ENCODE measurements around the gene FDXR.

DNA sequence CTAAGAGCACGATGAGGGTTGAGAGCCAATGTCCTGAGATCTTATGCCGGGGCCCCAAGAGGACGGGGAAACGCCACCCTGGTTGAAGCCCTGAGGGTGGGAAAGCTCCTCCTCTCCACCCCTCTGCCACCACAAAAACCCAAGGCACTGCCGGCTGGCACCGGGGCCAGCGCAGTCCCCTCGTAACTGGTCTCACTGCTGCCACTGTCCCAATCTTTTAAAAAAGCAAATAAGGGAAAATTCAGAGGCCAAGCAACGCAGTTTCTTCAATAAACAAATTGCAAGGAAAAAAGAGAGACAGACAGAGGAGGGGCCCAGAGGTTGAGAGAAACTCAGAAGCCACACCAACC is 19.8 kb downstream of the FDXR start:
- TF ChIP-seq, protein P1, sequence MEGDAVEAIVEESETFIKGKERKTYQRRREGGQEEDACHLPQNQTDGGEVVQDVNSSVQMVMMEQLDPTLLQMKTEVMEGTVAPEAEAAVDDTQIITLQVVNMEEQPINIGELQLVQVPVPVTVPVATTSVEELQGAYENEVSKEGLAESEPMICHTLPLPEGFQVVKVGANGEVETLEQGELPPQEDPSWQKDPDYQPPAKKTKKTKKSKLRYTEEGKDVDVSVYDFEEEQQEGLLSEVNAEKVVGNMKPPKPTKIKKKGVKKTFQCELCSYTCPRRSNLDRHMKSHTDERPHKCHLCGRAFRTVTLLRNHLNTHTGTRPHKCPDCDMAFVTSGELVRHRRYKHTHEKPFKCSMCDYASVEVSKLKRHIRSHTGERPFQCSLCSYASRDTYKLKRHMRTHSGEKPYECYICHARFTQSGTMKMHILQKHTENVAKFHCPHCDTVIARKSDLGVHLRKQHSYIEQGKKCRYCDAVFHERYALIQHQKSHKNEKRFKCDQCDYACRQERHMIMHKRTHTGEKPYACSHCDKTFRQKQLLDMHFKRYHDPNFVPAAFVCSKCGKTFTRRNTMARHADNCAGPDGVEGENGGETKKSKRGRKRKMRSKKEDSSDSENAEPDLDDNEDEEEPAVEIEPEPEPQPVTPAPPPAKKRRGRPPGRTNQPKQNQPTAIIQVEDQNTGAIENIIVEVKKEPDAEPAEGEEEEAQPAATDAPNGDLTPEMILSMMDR (IDR thresholded peaks at IDR 0.05): no peak
- TF ChIP-seq EZH2 (IDR thresholded peaks at IDR 0.05) (peak; percentile 13), EZH2phosphoT487 (IDR thresholded peaks at IDR 0.05) (peak; percentile 12)

All from neural progenitor cell (in vitro differentiated cells).